Psoas muscle (tissue), 8 donors: Measurements from ENCODE around the gene BRCC3. TPM values are rescaled to one million over a fixed set of nuclear protein-coding genes. Genes with fewer than 3 reads are reported as not detected.

Experiments
- ATAC-seq, 4 donors: fragments of 200-7000 bp; cut with Tn5 transposase; one replicate each; pipeline ENCODE4 v1.9.1; 2020; ENCODE audit warnings: moderate library complexity in 3 of 4, mild to moderate bottlenecking in 2 of 4
- DNase-seq, 2 donors: peaks; one replicate each; pipeline ENCODE4 v3.0.0-alpha.2; 2020
- H3K27ac ChIP-seq: fragments of 200-600 bp; one replicate; pipeline ENCODE4 v1.8.0; 2022
- H3K27me3 ChIP-seq, 3 donors: fragments of 200-600 bp in 1 of 3; one replicate each; pipeline versions ENCODE4 v1.6.1 to v1.8.0; 2013 to 2022; ENCODE audit warnings: low read length in 2 of 3, mild to moderate bottlenecking in 2 of 3, moderate library complexity in 1 of 3; ENCODE audit not compliant: insufficient read depth in 3 of 3
- H3K36me3 ChIP-seq, 2 donors: fragments of 200-600 bp in 1 of 2; one replicate each; pipeline versions ENCODE4 v1.6.1 to v1.8.0; 2013 to 2022; ENCODE audit warnings: low read depth in 1 of 2, mild to moderate bottlenecking in 1 of 2, moderate library complexity in 1 of 2; ENCODE audit not compliant: insufficient read depth in 1 of 2
- H3K4me1 ChIP-seq: fragments of 200-600 bp; one replicate; pipeline ENCODE4 v1.8.0; 2022
- H3K4me3 ChIP-seq: fragments of 200-600 bp; one replicate; pipeline ENCODE4 v1.8.0; 2022; ENCODE audit warnings: mild to moderate bottlenecking
- H3K9me3 ChIP-seq: fragments of 200-600 bp; one replicate; pipeline ENCODE4 v1.8.0; 2022
- WGBS, 3 donors: extraction: QIAGEN DNeasy Blood & Tissue Kit; methylation state at CpG; one replicate each; pipeline versions ENCODE4 v1.1.6 to v1.1.7; 2013; 5-methylcytosine and 5-hydroxymethylcytosine counted together
- intact Hi-C, 2 donors: fragments of 100-400 bp; cut with DNase I; formaldehyde crosslinking; loops; one replicate each; pipeline versions ENCODE4 v1.11.0 to v1.14.2; 2022
- polyA plus RNA-seq, 3 donors: library from polyadenylated mRNA; stranded (reverse); fragments of 200-250 nt; gene quantifications; one replicate each; pipeline ENCODE4 v1.2.3, GENCODE V29; 2013
- total RNA-seq, 4 donors: library from RNA; stranded (reverse); fragmentation: NEBNext Ultra II Directional in 2 of 4; extraction: Animal tissue kit (Norgen Biotek cat#: 25700) in 2 of 4; gene quantifications; one replicate each; pipeline versions ENCODE4 v1.2.1 to v1.2.4, GENCODE V29; 2021 to 2023
- TF ChIP-seq, protein P1 (sequence below): fragments of 200-600 bp; IDR thresholded peaks from one replicate; pipeline ENCODE4 v1.8.0; 2022; ENCODE audit warnings: antibody characterized with exemption
- donor health status: healthy with polysubstance abuse.
- donor health status: DM: no; HTN: no; CAD: no; lungs with moderate emphysema.
- donor health status: Bipolar disorder and iron deficiency.
- donor health status: healthy.
- donor health status: DM: yes; HTN: yes; CAD: no.
- donor health status: DM: no; HTN: no; CAD: no.
- donor health status: DM: no; HTN: no; CAD: no.
- donor health status: DM: yes; HTN: yes; CAD: no.

Gene BRCC3
- total and polyA plus RNA-seq, 7 donors, result 7.3 to 18.2 (median 14.5) TPM

DNA sequence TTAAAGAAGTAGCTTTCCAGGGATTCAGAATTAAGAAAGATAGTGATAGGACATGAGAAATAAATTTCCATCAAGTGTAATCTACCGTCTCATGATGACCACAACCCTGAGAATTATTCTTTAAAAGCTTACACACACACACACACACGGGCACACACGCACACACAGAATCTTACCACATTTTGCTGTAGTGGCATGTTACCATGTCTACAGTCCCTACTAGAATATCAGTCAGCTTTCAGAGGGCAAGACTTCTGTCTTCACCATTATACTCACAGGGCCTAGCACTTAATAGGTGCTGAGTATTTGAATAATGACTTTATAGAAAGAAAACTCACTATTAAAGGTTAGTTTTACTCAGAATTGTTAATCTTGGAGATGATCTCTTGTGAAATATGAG lies 15.8 kb upstream of the BRCC3 start:
- H3K9me3 ChIP-seq, result no peaks in the 10 kb centered on the region
- intact Hi-C loops, result loop anchor here in 1 of 2 donors (10.0 kb wide), 1 partner anchor 71 kb away; no protein-coding TSS in a partner anchor
- WGBS, 3 donors, result 79 to 95% (median 81%) methylated on average over 3 of the region's 3 CpGs
- H3K4me1 ChIP-seq, result no peaks in the 10 kb centered on the region
- TF ChIP-seq, protein P1, sequence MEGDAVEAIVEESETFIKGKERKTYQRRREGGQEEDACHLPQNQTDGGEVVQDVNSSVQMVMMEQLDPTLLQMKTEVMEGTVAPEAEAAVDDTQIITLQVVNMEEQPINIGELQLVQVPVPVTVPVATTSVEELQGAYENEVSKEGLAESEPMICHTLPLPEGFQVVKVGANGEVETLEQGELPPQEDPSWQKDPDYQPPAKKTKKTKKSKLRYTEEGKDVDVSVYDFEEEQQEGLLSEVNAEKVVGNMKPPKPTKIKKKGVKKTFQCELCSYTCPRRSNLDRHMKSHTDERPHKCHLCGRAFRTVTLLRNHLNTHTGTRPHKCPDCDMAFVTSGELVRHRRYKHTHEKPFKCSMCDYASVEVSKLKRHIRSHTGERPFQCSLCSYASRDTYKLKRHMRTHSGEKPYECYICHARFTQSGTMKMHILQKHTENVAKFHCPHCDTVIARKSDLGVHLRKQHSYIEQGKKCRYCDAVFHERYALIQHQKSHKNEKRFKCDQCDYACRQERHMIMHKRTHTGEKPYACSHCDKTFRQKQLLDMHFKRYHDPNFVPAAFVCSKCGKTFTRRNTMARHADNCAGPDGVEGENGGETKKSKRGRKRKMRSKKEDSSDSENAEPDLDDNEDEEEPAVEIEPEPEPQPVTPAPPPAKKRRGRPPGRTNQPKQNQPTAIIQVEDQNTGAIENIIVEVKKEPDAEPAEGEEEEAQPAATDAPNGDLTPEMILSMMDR, result no peak
- H3K4me3 ChIP-seq, result no peak overlapping the region
- DNase-seq (no peak), ATAC-seq (no peak)
- peaks cover 0 to 37% of the 10 kb centered on the region in 2 donors for H3K36me3 ChIP-seq
- no peaks in the 10 kb centered on the region for H3K27me3 ChIP-seq
- no peak overlapping the region for H3K27ac ChIP-seq

DNA sequence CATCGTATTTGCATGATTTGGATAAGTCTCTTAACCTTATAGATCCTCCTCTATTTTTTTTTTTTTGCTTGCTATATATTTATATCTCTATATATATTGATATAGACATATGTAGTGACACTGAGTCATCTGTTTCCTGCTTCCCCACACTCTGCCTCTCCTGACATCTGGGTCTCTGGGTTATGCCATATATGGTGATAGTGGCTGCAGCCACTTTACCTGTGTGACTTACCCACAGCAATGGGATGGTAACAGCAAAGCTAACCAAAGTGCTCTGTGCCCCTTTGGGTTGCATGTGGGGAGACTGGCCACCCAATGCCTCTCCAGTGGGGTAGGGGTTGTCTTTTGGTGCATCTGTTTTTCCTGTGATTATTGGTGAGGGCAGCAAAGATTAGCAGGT lies 14.8 kb upstream of the BRCC3 start:
- peak in 1 of 4 donors; percentile 18 for ATAC-seq
- Histone ChIP-seq H3K9me3 (no peaks in the 10 kb centered on the region), H3K4me3 (no peak overlapping the region), H3K4me1 (no peaks in the 10 kb centered on the region), H3K27me3 (no peaks in the 10 kb centered on the region), H3K36me3 (peaks cover 0 to 44% of the 10 kb centered on the region in 2 donors), H3K27ac (peak overlapping the region; percentile 61)
- DNase-seq, result no peak
- intact Hi-C loops, result loop anchor here (2.0 to 10.0 kb wide), 2 partner anchors 72 to 76 kb away; no protein-coding TSS in a partner anchor
- 77 to 100% (median 92%) methylated on average over 1 of the region's 1 CpG for WGBS, 3 donors
- TF ChIP-seq, protein P1, result no peak

DNA sequence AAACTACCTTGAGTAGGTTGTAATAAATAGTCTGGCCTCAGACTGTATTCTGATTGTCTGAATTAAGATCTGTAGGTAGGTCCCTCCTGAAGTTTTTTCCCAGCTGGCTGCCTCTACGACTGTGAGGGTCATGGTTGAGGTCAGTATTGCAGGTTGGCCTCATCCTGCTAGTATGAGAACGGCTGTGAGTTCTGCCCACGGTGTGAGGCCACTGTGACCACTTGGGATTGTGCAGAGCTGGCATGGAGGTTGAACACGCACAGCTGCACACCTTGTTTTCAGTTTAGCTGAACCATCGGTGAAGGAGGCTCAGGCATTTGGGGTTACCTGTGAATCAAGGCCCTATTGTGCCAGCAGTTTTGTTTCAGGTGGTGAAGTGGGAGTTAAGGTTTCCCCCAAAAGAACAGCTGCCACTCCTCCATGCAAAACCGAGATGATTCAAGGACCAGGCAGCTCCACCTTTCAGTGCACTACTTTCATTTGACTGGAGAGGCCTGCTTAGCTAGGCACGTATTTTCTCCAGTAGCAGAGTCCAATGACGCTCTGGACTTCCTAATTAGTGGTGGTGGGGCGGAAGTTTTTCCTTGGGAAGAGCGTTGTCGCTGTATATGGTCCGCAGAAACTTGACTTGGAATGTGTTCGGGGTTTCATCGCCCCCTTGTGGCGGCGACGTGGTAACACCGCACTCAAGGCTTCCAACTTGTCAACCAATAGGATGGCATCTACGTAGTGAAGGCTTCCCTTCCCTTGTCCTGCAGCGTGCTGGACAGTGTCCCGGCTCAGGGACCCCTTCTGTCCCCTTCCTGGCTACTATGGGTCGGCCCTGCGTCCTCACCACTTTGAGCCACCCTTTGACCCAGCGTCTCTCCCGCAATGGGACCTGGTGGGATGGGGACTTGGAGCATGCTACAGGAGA lies 14.2 kb upstream of the BRCC3 start:
- Histone ChIP-seq H3K27ac (peak overlapping the region; percentile 61), H3K4me3 (no peak overlapping the region)
- 11 to 23% (median 19%) methylated on average over 19 to 25 of the region's 25 CpGs for WGBS, 3 donors

DNA sequence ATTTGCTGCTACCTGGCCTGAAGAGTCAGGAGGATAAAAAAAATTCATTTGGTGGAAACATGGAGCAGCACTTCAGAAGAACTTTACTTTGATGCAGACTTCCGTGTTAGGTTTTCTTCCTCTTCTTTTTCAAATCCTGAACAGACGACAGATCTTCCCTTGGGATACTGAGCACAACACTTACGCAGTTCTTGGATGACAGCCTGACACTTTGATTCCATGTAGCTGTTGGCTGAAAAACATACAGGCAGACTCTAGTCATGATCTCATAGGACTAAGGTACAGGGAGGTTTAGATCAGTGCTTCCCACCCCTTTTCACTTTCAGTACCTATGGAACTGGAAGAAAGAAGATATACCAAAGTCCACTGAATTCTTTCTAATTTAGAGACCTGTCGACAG lies 9.5 kb upstream of the BRCC3 start:
- Histone ChIP-seq H3K36me3 (peaks cover 0 to 20% of the 10 kb centered on the region in 2 donors), H3K27ac (no peak overlapping the region), H3K9me3 (no peaks in the 10 kb centered on the region), H3K4me3 (no peak overlapping the region), H3K27me3 (no peaks in the 10 kb centered on the region), H3K4me1 (no peaks in the 10 kb centered on the region)
- ATAC-seq, result no peak
- no peak for DNase-seq
- intact Hi-C loops, result no loop called here
- TF ChIP-seq, protein P1, result no peak
- WGBS, 3 donors, result 44 to 63% (median 56%) methylated on average over 4 of the region's 4 CpGs

More for the DNA sequence above, 14.2 kb upstream of the BRCC3 start:
- TF ChIP-seq, protein P1, result peak; percentile 77
- H3K36me3 ChIP-seq, result peaks cover 0 to 41% of the 10 kb centered on the region in 2 donors
- DNase-seq (peak; percentile 48 to 77), ATAC-seq (peak; percentile 88 to 94 (median 90))
- H3K27me3 ChIP-seq, result no peaks in the 10 kb centered on the region
- H3K4me1 ChIP-seq, result no peaks in the 10 kb centered on the region
- no peaks in the 10 kb centered on the region for H3K9me3 ChIP-seq
- intact Hi-C loops, result loop anchor here (2.0 to 10.0 kb wide), 2 partner anchors 72 to 76 kb away; no protein-coding TSS in a partner anchor
